GM12874 (cell line): Measurements from ENCODE around the gene BTBD1.

Experiments
- CTCF ChIP-seq: IDR thresholded peaks from 2 replicates; pipeline ENCODE4 v1.5.1; 2011; ENCODE audit warnings: low read depth, mild to moderate bottlenecking, control low read depth, low read length, moderate library complexity; ENCODE audit not compliant: insufficient read depth

The BTBD1 gene

DNA sequence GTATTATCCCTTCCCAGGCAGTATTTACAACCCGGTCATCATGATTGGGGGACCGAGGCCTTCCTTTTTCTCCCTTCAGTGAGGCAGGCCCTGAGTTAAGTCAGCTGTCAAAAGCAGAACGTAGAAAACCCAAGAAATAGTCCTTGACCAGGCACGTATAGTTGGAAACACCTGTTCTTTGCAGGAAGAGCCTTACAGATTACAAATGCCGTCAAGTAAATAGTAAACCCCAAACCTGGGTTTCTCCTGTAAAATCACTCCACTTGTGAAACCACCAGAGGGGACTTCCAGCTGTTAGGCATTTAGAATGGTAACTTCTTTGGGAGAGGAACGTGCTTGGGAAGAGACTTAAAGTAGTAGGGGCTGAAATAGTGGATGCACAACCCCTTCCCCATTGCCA, 1.0 kb upstream of the BTBD1 start:
- no peak for TF ChIP-seq CTCF

DNA sequence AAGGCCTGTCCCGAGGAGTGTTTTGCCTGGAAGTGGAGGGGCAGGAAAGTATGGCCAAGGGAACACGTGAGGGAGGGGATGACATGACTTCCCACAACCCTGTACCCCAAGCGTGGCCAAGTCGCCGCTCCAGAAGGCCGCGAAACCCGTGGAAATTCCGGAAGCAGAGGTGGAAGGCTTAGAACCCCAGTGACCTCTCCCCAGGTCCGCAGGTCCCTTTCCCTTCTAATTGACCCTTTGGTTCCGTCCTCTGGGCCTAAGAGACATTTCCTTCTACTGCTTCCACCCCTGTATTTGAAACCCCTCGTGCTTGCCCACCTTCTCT, 548 bp upstream of the BTBD1 start:
- TF ChIP-seq CTCF = no peak

GRCh38 chr15:83066034-83066733, 868 bp downstream of the BTBD1 start:
- TF ChIP-seq CTCF = no peak

- TF ChIP-seq CTCF = no peak
Observed at GRCh38 chr15:83065431-83065830, 1.6 kb downstream of the BTBD1 start.

- no peak for TF ChIP-seq CTCF
Observed at GRCh38 chr15:83064859-83065258, 2.2 kb downstream of the BTBD1 start.

DNA sequence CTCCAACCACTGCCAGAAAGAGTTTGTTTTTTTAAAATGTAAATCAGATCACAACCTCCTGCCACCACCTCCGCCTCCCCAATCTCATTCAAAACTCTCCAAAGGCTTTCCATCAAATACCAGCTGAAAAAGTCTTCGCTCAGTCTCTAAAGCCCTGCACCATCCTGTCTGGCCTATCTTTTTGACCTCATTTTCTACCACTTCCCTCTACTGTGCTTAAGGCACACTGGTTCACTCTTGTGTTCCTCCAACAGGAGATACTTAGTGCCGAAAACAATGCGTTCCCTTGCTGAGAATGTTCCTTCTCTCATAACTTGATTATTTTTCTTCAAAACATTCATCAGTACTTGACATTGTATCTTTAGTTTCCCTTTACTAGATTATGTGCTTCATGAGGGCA, 3.5 kb downstream of the BTBD1 start:
- TF ChIP-seq CTCF = no peak

- no peak for TF ChIP-seq CTCF
Observed at GRCh38 chr15:83062768-83063180, 4.3 kb downstream of the BTBD1 start.
